ENCODE results near the gene ZSWIM3.
"Not testable (repeated sequence)": the region's sequence is repeated elsewhere in the genome, so short reads cannot be mapped to it uniquely, and the experiment has no call there.

The ZSWIM3 gene

GRCh38 chr20:45861221-45862075 is 4.0 kb downstream of the ZSWIM3 start:
- no peak for DNase-seq (ENCODE audit: low spot score)

GRCh38 chr20:45863543-45864470 is 6.4 kb downstream of the ZSWIM3 start:
- no peak for DNase-seq (ENCODE audit: low spot score)

- no peak for DNase-seq (ENCODE audit: low spot score)
Measured at GRCh38 chr20:45866454-45866853, 9.0 kb downstream of the ZSWIM3 start.

GRCh38 chr20:45867136-45867818 is 9.9 kb downstream of the ZSWIM3 start:
- no peak for DNase-seq (ENCODE audit: low spot score)

- DNase-seq (ENCODE audit: low spot score): no peak
Measured at GRCh38 chr20:45867819-45868176, 10.4 kb downstream of the ZSWIM3 start.

- no peak for DNase-seq (ENCODE audit: low spot score)
Measured at GRCh38 chr20:45872626-45873025, 15.2 kb downstream of the ZSWIM3 start.

- DNase-seq (ENCODE audit: low spot score): no peak
Measured at GRCh38 chr20:45873409-45874103, 16.1 kb downstream of the ZSWIM3 start.

GRCh38 chr20:45874104-45874481 is 16.7 kb downstream of the ZSWIM3 start:
- DNase-seq (ENCODE audit: low spot score): not testable (repeated sequence)

GRCh38 chr20:45874576-45874975 is 17.2 kb downstream of the ZSWIM3 start:
- no peak for DNase-seq (ENCODE audit: low spot score)

GRCh38 chr20:45878076-45878761 is 20.8 kb downstream of the ZSWIM3 start:
- DNase-seq (ENCODE audit: low spot score): no peak

- DNase-seq (ENCODE audit: low spot score): peak; percentile 99
Measured at GRCh38 chr20:45880988-45881788, 23.8 kb downstream of the ZSWIM3 start, which contains the start of gene ZSWIM1. Gene ZSWIM1 (plus strand): TSS chr20:45881227. CDS start chr20:45882593, 1,366 bp downstream.

- DNase-seq (ENCODE audit: low spot score): no peak
Measured at GRCh38 chr20:45882469-45883099, 25.2 kb downstream of the ZSWIM3 start.

GRCh38 chr20:45883100-45883469 is 25.7 kb downstream of the ZSWIM3 start:
- no peak for DNase-seq (ENCODE audit: low spot score)

- DNase-seq (ENCODE audit: low spot score): no peak
Measured at GRCh38 chr20:45886590-45887345, 29.4 kb downstream of the ZSWIM3 start.

- no peak for DNase-seq (ENCODE audit: low spot score)
Measured at GRCh38 chr20:45887346-45887715, 29.9 kb downstream of the ZSWIM3 start, which contains the start of gene SPATA25. Gene SPATA25 (minus strand): TSS chr20:45887622. CDS start chr20:45887590, 32 bp downstream.

- DNase-seq (ENCODE audit: low spot score): no peak
Measured at GRCh38 chr20:45888681-45889080, 31.3 kb downstream of the ZSWIM3 start.

GRCh38 chr20:45890077-45890984 is 32.9 kb downstream of the ZSWIM3 start:
- DNase-seq (ENCODE audit: low spot score): peak; percentile 36
